ENCODE data around the gene TUBB4B.

- TF ChIP-seq, protein P1, sequence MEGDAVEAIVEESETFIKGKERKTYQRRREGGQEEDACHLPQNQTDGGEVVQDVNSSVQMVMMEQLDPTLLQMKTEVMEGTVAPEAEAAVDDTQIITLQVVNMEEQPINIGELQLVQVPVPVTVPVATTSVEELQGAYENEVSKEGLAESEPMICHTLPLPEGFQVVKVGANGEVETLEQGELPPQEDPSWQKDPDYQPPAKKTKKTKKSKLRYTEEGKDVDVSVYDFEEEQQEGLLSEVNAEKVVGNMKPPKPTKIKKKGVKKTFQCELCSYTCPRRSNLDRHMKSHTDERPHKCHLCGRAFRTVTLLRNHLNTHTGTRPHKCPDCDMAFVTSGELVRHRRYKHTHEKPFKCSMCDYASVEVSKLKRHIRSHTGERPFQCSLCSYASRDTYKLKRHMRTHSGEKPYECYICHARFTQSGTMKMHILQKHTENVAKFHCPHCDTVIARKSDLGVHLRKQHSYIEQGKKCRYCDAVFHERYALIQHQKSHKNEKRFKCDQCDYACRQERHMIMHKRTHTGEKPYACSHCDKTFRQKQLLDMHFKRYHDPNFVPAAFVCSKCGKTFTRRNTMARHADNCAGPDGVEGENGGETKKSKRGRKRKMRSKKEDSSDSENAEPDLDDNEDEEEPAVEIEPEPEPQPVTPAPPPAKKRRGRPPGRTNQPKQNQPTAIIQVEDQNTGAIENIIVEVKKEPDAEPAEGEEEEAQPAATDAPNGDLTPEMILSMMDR (conservative IDR thresholded peaks at IDR 0.05; ENCODE audit: low read length): no peak
- no peak for TF ChIP-seq EZH2phosphoT487 (IDR thresholded peaks at IDR 0.05; ENCODE audit: borderline replicate concordance, low read depth, low read length)
These were observed 4.1 kb upstream of the TUBB4B start for GRCh38 chr9:137236936-137237421.

Measured in OCI-LY7 (cell line).